ENCODE results near the gene AP2M1.
A peak's percentile ranks its signal among the peaks of the same experiment; 100 is the strongest.
"Not testable (repeated sequence)": the region's sequence is repeated elsewhere in the genome, so short reads cannot be mapped to it uniquely, and the experiment has no call there.

The AP2M1 gene

DNA sequence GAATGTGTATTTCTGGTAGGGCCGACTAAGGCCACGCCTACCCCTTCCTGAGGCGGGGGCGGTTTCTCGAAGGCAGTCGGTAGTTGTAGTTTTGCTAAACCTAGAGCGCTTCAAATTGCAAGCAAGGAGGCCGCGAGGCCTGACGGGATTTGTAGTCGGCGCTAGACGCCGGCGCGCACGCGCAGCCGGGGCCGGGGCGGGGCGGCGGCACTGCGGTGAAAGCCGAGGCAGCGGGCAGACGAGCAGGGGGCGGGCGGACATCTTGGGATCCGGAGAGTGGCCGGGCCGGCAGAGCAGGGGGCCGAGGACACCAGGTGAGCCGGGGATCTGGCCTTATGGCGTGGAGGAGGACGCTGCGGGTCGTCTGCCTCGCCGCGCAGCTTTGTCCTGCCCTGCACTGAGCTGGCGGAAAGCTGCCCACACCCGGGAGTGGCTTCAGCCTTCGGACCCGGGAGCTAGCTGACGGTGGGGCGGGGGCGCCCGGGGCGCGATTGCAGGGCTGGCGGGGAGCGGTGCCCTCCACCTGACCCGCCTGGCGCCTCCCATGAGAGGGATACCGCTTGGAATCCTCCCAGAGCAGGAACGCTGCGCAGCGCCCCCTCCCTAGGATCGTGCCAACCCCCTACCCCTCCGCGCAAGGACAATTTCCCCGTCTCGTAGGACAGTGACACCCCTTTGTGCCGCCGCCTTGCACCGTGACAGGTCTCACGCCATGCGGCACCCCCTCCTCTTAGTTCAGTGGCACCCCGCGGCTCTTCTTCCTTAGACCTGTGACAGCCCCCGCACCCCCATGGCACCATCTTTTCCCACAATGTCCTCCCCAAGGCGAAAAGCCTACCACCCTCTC lies at the start of gene AP2M1:
Gene AP2M1, plus strand, starts transcription at position 210 of the 847 bp plus-strand sequence. CDS start 2,139 bp downstream, outside the sequence.
- DNase-seq, result peak; percentile 94

DNA sequence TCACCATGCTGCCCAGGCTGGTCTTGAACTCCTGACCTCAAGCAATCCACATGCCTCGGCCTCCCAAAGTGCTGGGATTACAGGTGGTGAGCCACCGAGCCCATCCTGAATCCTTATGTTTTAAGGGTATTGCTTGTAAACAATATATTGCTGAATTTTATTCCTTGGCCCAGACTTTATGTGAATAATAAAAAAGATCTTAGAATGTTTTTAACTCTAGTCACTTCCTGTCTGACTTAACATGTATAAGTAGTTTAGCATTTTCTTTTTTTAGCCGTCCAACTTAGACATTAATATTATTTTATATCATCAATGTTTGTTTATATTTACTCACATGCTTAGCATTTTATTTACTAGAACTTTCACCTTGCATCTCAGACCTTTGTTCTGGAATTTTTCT lies 48.6 kb upstream of the AP2M1 start:
- no peak for DNase-seq

DNA sequence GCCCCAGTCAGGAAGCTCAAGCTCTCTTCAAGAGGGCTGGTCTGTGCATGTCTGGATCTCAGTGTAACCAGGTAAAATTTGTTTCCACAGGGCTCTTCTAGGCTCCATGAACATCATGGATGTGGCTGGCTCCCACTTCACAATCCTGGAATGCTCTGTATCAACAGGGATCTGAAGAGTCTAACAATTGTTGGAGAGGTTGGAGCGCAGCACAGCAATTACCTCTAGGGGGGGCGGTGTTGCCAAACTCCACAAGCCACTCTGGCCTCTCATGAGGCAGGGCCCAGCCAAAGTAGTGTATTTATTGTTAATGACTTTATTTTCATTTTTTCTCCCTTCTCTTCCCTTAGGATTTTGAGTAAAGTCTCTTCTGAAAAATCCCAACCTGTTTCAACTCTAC lies 45.6 kb upstream of the AP2M1 start:
- no peak for DNase-seq

DNA sequence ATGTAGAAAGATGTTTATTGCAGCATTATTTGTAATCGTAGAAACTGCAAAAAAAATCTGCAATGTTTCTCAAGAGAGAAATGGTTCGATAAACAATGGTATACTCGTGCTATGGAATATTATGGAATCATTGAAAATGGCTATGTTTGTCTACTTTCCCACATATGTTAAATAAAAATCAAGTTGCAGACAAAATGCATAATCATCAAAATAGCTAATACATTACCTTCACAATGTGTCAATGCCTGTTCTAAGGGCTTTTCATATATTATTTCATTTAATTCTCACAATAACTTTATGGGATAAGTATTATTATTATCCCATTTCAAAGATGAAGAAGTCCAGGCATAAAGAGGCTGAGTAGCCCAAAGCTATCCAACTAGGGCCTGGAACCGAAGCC lies 41.7 kb upstream of the AP2M1 start:
- DNase-seq, result no peak

DNA sequence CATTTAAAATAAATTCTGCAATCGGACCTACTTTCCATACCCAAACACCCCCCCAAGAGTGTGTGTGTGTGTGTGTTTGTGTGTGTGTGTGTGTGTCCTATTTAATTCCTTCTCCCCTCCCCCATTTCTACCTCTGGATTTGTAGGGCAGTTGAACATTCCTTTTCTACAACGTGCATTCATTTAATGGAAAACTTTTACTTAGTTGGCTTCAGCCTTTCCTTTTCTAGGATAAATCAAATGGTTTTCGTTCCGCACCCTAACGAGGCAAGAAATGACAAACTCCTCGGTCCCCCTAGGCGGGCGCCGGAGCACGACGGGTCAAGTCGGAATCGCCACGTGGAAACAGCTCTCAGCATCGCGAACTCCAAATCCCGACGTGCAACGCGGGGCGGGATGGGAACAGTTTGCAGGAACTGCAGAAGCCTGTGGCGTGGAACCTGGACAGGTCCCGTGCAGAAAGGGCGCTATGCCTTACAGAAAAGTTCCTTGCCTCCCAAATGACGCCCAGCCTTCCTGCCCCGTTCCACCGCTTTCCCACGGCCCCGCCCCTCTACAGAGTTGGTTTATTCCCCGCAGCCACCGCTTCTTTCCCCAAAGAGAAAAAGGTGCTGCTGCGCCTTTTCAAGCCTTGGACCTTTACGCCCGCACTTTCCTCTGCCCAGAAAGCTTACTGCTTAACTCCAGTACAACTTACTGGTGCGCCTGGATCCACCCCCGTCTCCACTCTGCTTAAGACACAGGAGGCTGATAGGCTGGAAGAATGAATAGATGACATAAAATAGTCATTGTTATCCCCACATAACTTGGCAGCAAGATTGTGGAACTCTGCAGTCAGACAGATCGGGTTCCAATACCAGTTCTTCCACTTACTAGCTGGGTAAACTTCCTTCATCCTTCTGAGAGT lies 40.6 kb upstream of the AP2M1 start:
- DNase-seq, result peak; percentile 58

DNA sequence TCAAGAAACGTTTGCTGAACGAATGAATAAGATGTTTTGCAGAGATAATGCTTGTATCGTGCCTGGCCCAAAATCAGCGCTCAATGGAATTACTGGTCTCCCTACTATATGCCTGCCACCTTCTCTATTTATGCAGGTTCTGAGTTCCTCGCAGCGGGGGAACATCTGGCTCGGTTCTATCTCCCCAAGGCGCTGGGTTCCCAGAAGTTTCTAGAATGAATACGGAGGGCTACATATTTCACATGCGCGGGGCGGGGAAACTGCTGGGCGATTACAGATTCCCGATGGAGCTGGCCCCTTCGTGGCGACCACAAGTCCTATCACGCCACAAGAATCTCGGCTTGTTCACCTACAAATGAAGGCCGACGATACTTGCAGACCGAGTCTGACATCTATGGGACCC lies 39.9 kb upstream of the AP2M1 start:
- DNase-seq, result no peak

DNA sequence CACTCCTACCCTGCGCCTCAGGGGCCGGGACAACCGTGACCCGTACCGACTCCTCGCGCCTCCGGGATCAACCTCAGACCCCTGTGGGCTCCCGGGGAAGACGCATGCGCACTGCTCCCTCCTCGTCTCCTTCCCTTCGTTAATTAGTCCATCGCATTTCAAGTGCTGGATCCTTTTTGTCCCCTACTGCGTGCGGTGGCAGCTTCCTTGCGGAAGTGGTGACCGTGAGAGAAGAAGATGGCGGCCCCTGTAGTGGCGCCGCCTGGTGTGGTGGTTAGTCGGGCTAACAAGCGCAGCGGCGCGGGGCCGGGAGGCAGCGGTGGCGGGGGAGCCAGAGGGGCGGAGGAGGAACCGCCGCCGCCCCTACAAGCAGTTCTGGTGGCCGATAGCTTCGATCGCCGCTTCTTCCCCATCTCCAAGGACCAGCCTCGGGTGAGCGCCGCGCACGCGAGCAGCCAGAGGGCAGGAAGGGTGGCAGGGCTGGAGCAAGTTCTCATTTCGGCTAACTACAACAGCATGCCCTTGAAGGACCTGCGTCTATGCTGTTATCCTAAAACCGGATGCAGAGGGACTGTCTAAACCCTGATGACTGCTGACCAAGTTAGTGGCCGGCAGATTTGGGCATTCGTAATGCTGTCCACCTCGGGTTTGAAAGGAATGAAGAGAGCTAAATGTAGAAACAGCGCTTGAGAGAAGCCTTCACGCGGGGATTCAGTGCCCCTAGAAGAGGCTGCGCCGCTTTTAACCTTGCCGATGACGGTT lies 39.3 kb upstream of the AP2M1 start, which contains the start of gene EIF2B5:
Gene EIF2B5, plus strand, starts transcription at position 210 of the 762 bp plus-strand sequence. Its CDS starts 28 bp downstream, at position 238.
- DNase-seq, result peak; percentile 83

DNA sequence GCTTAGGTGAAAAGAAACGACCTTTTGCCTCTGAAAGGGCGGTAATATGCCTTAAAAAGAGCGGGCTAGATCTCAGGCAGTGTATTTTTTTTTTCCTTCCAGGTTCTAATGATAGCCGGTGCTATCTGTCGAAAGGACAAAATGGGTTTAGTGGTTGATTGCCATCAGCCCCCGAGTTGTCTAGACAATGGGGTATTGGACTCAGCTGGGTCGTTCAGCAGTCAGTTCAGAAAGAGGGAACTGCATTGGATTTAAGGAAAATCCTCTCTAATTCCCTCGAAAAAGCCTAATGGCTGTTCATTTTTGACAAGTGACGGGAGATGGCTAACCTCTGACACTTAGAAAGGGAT lies 38.8 kb upstream of the AP2M1 start:
- DNase-seq, result no peak

DNA sequence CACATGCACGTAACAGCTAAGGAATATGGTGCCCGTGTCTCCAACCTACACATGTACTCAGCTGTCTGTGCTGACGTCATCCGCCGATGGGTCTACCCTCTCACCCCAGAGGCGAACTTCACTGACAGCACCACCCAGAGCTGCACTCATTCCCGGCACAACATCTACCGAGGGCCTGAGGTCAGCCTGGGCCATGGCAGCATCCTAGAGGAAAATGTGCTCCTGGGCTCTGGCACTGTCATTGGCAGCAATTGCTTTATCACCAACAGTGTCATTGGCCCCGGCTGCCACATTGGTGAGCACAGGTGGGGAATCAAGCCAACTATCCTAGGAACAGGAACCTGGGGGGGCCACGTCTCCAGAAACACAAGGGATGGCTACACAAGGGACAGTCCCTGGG lies 34.2 kb upstream of the AP2M1 start:
- DNase-seq, result no peak

DNA sequence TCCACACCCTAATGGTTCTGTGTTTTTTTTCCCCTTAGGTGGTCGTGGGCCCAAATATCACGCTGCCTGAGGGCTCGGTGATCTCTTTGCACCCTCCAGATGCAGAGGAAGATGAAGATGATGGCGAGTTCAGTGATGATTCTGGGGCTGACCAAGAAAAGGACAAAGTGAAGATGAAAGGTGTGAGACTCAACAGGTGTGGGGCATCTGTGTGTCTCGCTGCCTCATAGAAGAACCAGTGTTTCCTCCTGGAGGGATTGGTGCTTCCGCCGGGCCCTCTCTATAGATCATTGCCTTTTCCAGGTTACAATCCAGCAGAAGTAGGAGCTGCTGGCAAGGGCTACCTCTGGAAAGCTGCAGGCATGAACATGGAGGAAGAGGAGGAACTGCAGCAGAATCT lies 32.5 kb upstream of the AP2M1 start:
- no peak for DNase-seq

DNA sequence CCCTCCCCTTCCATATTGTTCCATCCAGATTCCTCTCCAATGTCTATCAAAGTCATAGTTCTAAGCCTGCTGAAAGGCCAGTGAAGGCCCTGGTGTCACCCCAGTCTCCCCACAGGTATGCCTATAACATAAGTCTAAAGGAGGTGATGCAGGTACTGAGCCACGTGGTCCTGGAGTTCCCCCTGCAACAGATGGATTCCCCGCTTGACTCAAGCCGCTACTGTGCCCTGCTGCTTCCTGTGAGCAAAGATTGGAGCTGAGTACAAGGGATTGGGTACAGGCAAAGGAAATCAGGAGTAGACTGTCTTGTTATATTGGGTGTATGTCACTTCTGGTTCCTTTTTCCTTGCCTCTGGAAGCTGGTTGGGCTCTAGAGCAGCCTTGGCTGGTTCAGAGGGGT lies 31.3 kb upstream of the AP2M1 start:
- no peak for DNase-seq

DNA sequence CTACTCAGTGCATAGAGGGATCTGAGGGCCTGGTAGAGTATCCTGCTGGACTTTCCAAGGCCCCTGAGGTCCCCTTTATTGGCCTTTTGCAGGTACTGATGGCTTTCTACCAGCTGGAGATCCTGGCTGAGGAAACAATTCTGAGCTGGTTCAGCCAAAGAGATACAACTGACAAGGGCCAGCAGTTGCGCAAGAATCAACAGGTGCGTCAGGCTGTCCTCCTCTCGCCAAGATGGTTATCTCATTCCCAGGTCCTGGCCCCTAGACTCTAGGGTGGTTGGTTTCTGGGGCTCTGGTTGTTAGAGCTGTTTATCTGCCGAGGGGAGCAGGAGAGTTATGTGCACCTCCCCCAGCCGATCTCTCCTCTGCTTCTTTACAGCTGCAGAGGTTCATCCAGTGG lies 30.1 kb upstream of the AP2M1 start:
- no peak for DNase-seq

DNA sequence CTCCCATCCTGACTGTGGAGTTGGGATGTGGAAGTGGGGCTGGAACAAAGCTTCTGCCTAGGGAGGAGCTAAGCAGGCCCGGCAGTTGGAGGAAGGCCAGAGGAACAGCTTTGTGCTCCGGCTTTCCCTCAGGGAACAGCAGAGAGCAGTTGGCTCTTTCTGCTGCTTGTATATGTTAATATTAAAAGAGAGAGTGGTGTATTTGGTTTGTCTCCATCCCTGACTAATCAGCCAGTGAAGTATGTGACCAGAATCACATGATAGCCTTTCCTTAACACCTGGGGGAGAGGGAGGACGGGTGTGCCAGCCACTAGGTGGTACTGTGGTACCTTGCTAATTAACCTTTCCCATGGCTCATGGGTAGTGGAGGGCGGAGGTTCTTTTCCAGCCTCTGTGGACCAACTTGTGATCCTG lies 29.5 kb upstream of the AP2M1 start:
- DNase-seq, result peak; percentile 14

DNA sequence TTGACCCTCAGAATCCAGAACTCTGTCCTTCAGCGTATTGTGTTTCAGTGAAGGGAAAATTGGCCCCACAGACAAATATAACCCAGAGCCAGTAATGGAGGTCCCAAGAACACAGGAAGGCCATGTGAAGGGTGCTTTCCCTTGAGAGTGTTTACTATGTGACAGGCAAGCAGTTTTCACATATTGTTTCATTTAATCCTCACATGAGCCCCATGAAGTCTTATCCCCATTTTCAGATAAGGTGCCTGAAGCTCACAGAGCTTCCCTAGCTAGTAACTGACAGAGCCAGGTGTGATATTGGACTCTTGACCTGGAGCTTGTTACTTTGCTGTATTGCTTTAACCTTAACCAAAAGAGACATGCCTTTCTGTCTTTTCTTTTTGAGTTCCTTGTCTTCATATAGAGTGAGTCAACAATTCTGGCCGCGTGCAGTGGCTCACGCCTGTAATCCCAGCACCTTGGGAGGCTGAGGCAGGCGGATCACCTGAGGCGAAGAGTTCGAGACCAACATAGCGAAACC lies 28.8 kb upstream of the AP2M1 start:
- DNase-seq, result no peak

DNA sequence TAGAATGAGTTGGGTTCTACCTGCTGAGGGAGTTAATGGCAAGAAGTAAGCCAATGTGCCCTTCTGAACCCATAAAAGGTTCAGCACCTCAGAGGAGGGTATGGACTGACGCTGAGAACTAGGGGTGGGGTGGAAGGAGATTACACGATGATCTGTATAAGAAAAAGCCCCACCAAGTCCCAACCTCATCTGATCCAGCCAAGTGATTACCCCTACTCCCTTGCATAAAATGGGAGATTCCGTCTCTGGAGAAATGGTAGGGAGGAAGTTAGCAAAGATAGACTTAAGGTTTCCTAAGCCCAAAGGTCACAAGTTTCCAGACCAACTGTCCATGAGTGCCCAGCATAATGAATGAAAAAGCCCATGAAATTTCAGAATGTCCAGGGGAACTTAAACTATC lies 26.6 kb upstream of the AP2M1 start:
- no peak for DNase-seq

DNA sequence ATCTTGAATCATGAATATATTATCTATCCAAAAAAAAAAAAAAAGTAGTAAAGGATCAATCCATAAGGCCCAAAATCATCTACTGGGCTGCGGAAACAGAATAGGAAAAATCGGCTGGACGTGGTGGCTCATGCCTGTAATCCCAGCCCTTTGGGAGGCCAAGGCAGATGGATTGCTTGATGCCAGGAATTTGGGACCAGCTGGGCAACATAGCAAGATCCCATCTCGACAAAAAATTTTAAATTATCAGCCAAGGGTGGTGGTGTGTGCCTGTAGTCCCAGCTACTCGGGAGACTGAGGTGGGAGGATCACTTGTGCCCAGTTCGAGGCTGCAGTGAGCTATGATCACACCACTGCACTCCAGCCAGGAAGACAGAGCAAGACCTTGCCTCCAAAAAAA lies 25.5 kb upstream of the AP2M1 start:
- DNase-seq, result no peak

DNA sequence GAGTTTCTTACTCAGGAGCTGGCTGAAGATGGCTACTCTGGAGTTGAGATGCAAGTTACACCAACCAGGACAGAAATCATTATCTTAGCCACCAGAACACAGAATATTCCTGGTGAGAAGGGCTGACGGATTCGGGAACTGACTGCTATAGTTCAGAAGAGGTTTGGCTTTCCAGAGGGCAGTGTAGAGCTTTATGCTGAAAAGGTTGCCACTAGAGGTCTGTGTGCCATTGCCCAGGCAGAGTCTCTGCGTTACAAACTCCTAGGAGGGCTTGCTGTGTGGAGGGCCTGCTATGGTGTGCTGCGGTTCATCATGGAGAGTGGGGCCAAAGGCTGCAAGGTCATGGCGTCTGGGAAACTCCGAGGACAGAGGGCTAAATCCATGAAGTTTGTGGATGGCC lies 24.9 kb upstream of the AP2M1 start:
- DNase-seq, result not testable (repeated sequence)

DNA sequence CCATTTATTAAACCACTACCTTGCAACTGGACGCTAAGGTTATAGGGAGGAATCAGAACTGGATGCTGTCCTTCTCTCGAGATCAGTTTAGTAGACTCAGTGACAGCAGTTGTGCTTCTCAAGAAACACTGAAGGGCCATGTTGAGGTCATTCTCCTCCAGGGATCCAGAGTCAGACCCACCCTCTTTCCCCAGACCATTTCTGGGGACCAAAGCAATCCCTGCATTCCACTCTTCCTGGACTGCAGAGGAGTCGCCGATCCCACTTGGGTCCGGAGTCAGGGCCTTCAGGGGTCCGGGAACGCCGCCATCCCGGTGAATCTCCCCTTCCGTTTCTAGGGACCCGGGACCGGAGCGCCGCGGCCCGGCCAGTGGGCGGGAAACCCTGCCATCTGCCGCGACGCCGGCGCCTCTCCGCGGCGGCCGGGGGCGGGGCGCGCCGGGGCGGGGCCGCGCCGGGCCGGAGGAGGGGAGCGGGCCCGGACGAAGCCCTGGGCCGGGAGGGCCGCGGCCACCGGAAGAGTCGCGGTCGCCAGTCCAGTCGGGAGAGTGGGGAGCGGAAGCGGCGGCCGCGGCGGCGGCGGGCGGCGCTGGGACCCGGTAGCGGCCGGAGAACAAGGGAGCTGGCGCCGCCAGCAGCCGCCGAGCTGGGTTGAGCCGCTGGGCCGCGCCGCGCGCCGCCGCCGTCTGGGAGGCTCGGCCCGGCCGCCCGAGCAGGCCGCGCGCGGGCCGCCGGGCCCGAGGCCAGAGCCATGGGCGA lies 19.6 kb upstream of the AP2M1 start, which contains the start of gene DVL3:
Gene DVL3, plus strand, starts transcription at position 493 of the 759 bp plus-strand sequence. Its CDS starts 259 bp downstream, at position 752.
- DNase-seq, result peak; percentile 38

DNA sequence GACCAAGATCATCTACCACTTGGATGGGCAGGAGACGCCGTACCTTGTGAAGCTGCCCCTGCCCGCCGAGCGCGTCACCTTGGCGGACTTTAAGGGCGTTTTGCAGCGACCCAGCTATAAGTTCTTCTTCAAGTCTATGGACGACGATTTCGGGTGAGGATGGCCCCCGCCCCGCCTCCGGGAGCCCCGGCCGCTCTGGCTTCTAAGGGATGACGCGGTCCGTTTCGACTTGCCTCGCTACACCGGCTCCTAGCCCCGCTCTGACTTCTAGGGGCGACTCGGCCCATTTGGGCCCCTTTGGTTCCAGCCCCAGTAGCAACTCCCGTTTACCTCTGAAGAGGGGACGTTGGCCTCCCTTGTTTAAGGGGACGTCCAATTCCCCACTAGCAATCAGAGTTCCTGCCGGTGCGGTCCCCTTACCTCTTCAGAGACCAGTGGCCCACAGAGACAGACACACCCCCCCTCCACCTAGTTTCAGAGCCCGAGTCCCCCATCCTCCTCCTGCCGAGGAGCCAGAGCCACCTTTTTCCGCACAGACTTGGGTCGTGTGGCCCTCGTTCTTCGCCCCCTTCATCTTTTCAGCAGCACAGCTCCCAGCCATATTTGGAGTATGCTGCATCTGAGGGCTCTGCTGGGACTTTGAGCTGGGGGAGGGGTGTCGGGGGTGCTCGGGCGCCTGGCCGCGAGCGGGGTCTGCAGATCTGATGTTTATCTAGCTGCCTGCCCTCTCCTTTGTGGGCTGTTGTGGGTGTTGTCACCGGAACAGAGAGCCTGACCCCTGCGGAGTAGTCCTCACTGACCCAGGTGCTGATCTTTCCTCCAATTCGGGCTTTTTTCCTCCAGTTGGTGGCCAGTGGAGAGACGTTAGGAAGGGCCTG lies 18.8 kb upstream of the AP2M1 start:
- peak; percentile 48 for DNase-seq

DNA sequence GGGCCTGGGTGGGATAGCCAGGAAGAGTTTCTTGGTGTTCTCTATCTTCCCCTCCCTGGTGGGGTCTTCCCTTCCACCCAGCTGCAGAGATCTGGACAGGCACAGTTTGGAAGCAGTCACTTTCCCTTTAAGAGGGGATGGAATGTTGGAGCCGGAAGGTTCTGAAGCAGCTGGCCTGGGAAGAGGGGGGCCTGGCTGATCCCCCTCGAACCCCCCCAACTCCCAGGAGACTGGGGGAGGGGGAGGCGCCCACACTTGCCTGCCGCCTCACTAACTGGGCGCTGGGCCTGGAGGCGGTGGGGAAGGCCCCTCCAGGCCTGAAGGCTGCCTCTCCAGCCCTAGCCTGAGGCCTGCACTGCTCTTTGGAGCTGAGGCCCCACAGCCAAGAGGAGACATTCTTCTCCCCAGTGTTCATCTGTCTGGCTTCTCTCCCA lies 18.1 kb upstream of the AP2M1 start:
- no peak for DNase-seq

DNA sequence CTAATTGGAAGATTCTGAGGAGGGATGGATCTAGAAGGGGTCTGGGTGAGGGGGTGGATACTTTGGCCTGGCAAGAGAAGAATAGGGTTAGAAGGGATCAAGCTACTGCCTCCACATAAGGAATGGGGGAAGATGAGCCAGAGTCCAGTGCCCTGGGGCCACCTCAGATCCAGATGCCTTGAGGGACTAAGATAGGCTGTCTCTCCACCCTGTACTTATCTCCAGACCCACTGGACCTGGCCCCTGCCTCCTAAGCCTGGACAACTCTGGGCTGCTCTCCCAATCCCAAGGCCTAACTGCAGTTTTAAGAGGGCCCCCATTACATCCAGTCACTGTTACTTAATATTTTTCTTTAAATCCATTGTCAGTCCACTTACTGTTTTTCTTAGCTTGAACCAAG lies 17.4 kb upstream of the AP2M1 start:
- no peak for DNase-seq

All from stimulated activated CD4-positive, alpha-beta T cell treated with anti-CD3 and anti-CD28 coated beads, Interleukin-12 subunit alpha, Interleukin-12 subunit beta, amount 100 ng/mL, for 4 hours (primary cell).